ENCODE results near the gene RBM38. TPM values are rescaled to one million over a fixed set of nuclear protein-coding genes. Genes with fewer than 3 reads are reported as not detected.
A peak's percentile ranks its signal among the peaks of the same experiment; 100 is the strongest.
"Not testable (repeated sequence)": the region's sequence is repeated elsewhere in the genome, so short reads cannot be mapped to it uniquely, and the experiment has no call there.

Gene RBM38
- total RNA-seq, 4 donors from 2014 or later, result 67.6 to 203 (median 139) TPM

GRCh38 chr20:57415771-57416170 is 24.6 kb downstream of the RBM38 start:
- Histone ChIP-seq H3K36me3 (no peaks in the 10 kb centered on the region), H3K27me3 (no peaks in the 10 kb centered on the region), H3K4me3 (no peak overlapping the region), H3K4me1 (peaks cover 0 to 36% (median 27%) of the 10 kb centered on the region in 4 donors), H3K27ac (replicated peaks in 1 of 4) (peak overlapping the region in 2 of 4 donors; percentile 5 to 39), H3K9me3 (no peaks in the 10 kb centered on the region)
- intact Hi-C loops (cut with DNase I), result no loop called here
- TF ChIP-seq CTCF (IDR thresholded peaks at IDR 0.05) (no peak), EP300 (IDR thresholded peaks at IDR 0.05) (no peak), POLR2A (IDR thresholded peaks at IDR 0.05; ENCODE audit: low read depth) (no peak), POLR2AphosphoS5 (IDR thresholded peaks at IDR 0.05) (no peak)
- WGBS, result 74% methylated on average over 11 of the region's 11 CpGs
- DNase-seq (ENCODE audit: extremely low spot score), result no peak

DNA sequence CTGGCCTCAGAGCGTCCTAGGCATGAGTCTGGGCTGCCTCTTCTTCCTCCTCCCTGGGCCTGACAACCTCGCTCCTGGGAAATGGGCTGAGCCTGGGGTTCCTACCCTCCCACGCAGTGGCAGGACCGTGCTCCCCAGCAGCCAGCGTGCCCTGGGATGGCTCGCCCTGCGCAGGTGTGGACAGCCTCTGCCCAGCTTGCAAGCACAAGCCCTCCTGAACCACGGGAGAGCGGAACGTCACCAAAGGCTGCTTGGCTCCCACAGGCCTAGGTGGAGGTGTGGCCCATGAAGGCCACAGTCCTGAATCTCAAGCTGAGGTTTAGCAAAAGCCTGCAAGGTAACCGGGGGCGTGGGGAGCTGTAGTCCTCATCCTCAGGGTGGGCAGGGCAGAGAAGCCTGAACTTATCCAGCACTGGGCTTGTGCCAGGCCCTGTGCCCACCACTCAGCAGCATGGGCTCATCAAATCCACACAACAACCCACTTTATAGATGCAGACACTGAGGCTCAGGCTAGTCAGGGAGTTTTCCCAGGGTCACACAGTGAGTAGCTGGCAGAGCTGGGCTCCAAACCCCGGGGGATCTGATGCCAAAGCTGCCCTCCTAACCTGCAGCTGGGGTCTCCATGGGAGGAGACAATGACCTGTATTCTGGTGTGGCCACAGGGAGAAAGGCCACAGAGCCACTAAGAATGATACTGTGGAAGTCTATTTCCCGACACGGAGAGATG is 25.3 kb downstream of the RBM38 start:
- Histone ChIP-seq H3K4me1 (peaks cover 0 to 29% (median 21%) of the 10 kb centered on the region in 4 donors), H3K4me3 (no peak overlapping the region), H3K27ac (replicated peaks in 1 of 4) (no peak overlapping the region), H3K27me3 (no peaks in the 10 kb centered on the region), H3K9me3 (no peaks in the 10 kb centered on the region), H3K36me3 (no peaks in the 10 kb centered on the region)
- 85% methylated on average over 15 of the region's 15 CpGs for WGBS
- intact Hi-C loops (cut with DNase I), result no loop called here
- TF ChIP-seq POLR2AphosphoS5 (IDR thresholded peaks at IDR 0.05) (no peak), EP300 (IDR thresholded peaks at IDR 0.05) (no peak), POLR2A (IDR thresholded peaks at IDR 0.05; ENCODE audit: low read depth) (no peak), CTCF (IDR thresholded peaks at IDR 0.05) (no peak)
- DNase-seq (ENCODE audit: extremely low spot score), result no peak

DNA sequence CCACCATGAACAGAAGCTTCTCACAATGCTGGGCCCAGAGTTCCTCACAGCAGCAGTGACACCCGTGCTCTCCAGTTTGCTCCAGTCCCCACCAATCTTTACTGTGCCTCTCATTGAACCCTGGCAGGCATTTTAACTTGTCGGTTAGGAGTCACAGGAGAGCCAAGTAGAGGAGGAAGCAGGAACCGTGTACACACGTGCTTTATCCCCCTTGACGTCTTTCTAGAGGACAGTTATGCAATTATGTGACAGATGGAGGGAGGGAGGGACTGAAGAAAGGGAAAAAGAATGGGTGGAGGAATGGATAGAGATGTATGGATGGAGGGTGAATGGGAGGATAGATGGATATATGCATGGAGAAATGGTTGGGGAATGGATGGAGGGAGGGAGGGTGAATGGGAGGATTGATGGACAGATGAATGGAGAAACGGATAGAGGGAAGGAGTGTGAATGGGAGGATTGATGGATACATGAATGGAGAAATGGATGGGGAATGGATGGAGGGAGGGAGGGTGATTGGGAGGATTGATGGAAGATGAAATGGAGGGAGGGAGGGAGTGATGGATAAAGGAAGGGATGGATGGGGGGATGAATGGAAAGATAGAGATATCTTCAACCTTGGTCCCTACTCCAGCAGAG is 26.0 kb downstream of the RBM38 start:
- no peak for DNase-seq (ENCODE audit: extremely low spot score)
- no peaks in the 10 kb centered on the region for H3K36me3 ChIP-seq
- peaks cover 0 to 22% (median 14%) of the 10 kb centered on the region in 4 donors for H3K4me1 ChIP-seq
- WGBS, result 48% methylated on average over 6 of the region's 6 CpGs
- H3K27ac ChIP-seq (replicated peaks in 1 of 4), result no peak overlapping the region
- TF ChIP-seq POLR2AphosphoS5 (IDR thresholded peaks at IDR 0.05), result no peak
- no peak for TF ChIP-seq POLR2A (IDR thresholded peaks at IDR 0.05; ENCODE audit: low read depth)
- TF ChIP-seq EP300 (IDR thresholded peaks at IDR 0.05), result no peak
- TF ChIP-seq CTCF (IDR thresholded peaks at IDR 0.05), result no peak
- no peaks in the 10 kb centered on the region for H3K27me3 ChIP-seq
- intact Hi-C loops (cut with DNase I), result no loop called here
- no peak overlapping the region for H3K4me3 ChIP-seq
- no peaks in the 10 kb centered on the region for H3K9me3 ChIP-seq

DNA sequence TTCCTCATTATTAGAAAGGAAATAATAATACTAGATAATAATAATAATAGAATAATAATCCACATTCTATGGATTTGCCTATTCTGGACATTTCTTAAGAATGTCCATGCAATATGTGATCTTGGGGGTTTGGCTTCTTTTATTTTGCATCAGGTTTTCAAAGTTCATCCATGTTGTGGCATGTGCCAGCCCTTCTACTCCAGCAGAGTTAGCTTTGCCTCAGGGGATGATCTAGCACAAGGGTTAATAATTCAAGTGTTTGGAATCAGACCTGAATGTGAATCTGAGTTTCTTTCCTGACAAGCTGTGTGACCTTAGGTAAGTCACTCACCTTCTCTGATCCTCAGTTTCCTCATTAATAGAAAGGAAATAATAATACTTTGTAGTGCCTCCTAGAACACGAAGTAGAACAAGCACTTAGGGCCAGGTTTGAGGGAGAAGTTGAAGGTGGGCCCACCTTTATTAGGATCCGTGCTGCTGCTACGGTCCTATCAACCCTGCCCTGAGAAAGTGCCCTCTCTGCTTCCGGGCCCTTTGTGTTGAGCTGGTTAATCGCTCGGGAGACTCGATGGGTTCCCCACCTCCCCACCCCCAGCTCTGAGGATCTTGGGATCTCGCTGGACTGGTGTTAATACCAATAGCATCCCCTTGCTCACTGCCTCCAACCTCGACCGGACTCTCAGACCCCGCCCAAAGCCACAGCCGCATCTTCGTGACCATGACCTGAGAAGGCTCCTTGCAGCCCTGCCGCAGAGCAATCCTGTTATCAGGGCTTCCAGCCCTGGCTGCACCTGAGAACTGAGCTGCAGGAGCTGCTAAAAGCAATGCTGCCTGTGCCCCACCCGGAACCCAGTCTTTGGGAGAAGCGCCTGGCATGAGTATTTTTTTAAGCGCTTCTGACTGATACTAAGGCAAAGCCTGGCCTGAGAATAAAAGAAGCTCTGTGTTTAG is 26.9 kb downstream of the RBM38 start:
- Histone ChIP-seq H3K4me1 (peaks cover 0 to 22% (median 14%) of the 10 kb centered on the region in 4 donors), H3K4me3 (no peak overlapping the region), H3K27me3 (no peaks in the 10 kb centered on the region), H3K9me3 (no peaks in the 10 kb centered on the region), H3K27ac (replicated peaks in 1 of 4) (no peak overlapping the region), H3K36me3 (no peaks in the 10 kb centered on the region)
- WGBS, result 70% methylated on average over 17 of the region's 17 CpGs
- no peak for DNase-seq (ENCODE audit: extremely low spot score)
- intact Hi-C loops (cut with DNase I), result no loop called here
- TF ChIP-seq EP300 (IDR thresholded peaks at IDR 0.05), result no peak

DNA sequence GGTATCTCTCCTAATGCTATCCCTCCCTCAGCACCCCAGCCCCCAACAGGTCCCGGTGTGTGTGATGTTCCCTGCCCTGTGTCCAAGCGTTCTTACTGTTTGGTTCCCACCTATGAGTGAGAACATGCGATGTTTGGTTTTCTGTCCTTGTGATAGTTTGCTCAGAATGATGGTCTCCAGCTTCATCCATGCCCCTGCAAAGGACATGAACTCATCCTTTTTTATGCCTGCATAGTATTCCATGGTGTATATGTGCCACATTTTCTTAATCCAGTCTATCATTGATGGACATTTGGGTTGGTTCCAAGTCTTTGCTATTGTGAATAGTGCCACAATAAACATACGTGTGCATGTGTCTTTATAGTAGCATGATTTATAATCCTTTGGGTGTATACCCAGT is 28.3 kb downstream of the RBM38 start:
- H3K4me1 ChIP-seq, result peaks cover 0 to 18% (median 13%) of the 10 kb centered on the region in 4 donors
- H3K27ac ChIP-seq (replicated peaks in 1 of 4); H3K4me3 ChIP-seq; intact Hi-C loops (cut with DNase I); DNase-seq (ENCODE audit: extremely low spot score); H3K9me3 ChIP-seq; H3K27me3 ChIP-seq; H3K36me3 ChIP-seq: not testable (repeated sequence)
- WGBS, result 89% methylated on average over 4 of the region's 4 CpGs

All from esophagus muscularis mucosa (tissue), 4 donors.